ENCODE data around the gene EYS.
"Not testable (repeated sequence)": the region's sequence is repeated elsewhere in the genome, so short reads cannot be mapped to it uniquely, and the experiment has no call there.

EYS gene

GRCh38 chr6:63963769-63964315 is 1743.2 kb downstream of the EYS start:
- TF ChIP-seq CTCF (conservative IDR thresholded peaks at IDR 0.05): peak; percentile 22; the same call in 1 of the 2 replicates

GRCh38 chr6:63953336-63954021 is 1753.5 kb downstream of the EYS start:
- H3K27ac ChIP-seq: not testable (repeated sequence)

More at GRCh38 chr6:63963769-63964315, 1743.2 kb downstream of the EYS start:
- no peak overlapping the region for H3K27ac ChIP-seq

- TF ChIP-seq CTCF (conservative IDR thresholded peaks at IDR 0.05): no peak
- no peak overlapping the region for H3K27ac ChIP-seq
Measured at GRCh38 chr6:63947792-63948529, 1759.1 kb downstream of the EYS start.

- TF ChIP-seq CTCF (conservative IDR thresholded peaks at IDR 0.05): no peak
- H3K27ac ChIP-seq: peak overlapping the region; percentile 14; the same call in 1 of the 2 replicates
Measured at GRCh38 chr6:63945987-63946386, 1761.0 kb downstream of the EYS start.

- TF ChIP-seq CTCF (conservative IDR thresholded peaks at IDR 0.05): no peak
- H3K27ac ChIP-seq: no peak overlapping the region
Measured at GRCh38 chr6:63943826-63944225, 1763.2 kb downstream of the EYS start.

- no peak for TF ChIP-seq CTCF (conservative IDR thresholded peaks at IDR 0.05)
- no peak overlapping the region for H3K27ac ChIP-seq
Measured at GRCh38 chr6:63941747-63942470, 1765.1 kb downstream of the EYS start.

- TF ChIP-seq CTCF (conservative IDR thresholded peaks at IDR 0.05): no peak
Measured at GRCh38 chr6:63940056-63940455, 1767.0 kb downstream of the EYS start.

More at GRCh38 chr6:63940056-63940455, 1767.0 kb downstream of the EYS start:
- no peak overlapping the region for H3K27ac ChIP-seq

Data from VCaP (cell line).